H1 (cell line): Measurements from ENCODE around the gene ROBO2. TPM values are rescaled to one million over a fixed set of nuclear protein-coding genes. Genes with fewer than 3 reads are reported as not detected.

ENCODE experiments used
- CHD7 ChIP-seq: fragments of 300-600 bp; sonication (generic); IDR thresholded peaks from 2 replicates; pipeline ENCODE4 v1.7.1; 2012; ENCODE audit warnings: low read length, moderate library complexity, mild to moderate bottlenecking, inconsistent platforms; ENCODE audit not compliant: insufficient replicate concordance
- KDM1A ChIP-seq: fragments of 200-600, 300-600 bp; sonication (generic); IDR thresholded peaks from 2 replicates; pipeline ENCODE4 v1.7.1; 2016; ENCODE audit warnings: mild to moderate bottlenecking, low read length, borderline replicate concordance
- RFX5 ChIP-seq: IDR thresholded peaks from 2 replicates; pipeline ENCODE4 v1.6.1; 2011; ENCODE audit warnings: low read depth, low read length, improper control_type of control experiment, borderline replicate concordance
- SIN3A ChIP-seq, 2 experiments: IDR thresholded peaks in 1 of 2; conservative IDR thresholded peaks in 1 of 2; 2 replicates each; pipeline ENCODE4 v1.6.1; 2011 to 2012; ENCODE audit warnings: low read length in 2 of 2, improper control_type of control experiment in 1 of 2, low read depth in 1 of 2, mild to moderate bottlenecking in 1 of 2
- TBP ChIP-seq: IDR thresholded peaks from 2 replicates; pipeline ENCODE4 v1.6.1; 2011; ENCODE audit warnings: low read depth, low read length, improper control_type of control experiment
- polyA plus RNA-seq, 7 experiments: library from polyadenylated mRNA; depleted of rRNA in 3 of 7; stranded (reverse) in 5 of 7; unstranded in 2 of 7; fragments of >200 nt in 5 of 7; fragments of 200-250 nt in 2 of 7; gene quantifications; 1 replicate in 5 of 7; 2 replicates in 1 of 7; 4 replicates in 1 of 7; pipeline versions ENCODE4 v1.2.1 to v1.2.3, GENCODE V29; 2011 to 2013; ENCODE audit warnings: missing spikeins in 2 of 7, mixed read lengths in 2 of 7
- total RNA-seq: library from RNA; stranded (reverse); fragmentation: NEBNext Ultra II Directional; extraction: Animal tissue kit (Norgen Biotek cat#: 25700); gene quantifications from 2 replicates; pipeline ENCODE4 v1.2.1, GENCODE V29; 2021

Gene ROBO2
- total and polyA plus RNA-seq, 2 of the 8 experiments (the other 6 are each of a cell fraction or from before 2014, with no cell fraction given): 1.5 to 2.9 TPM

DNA sequence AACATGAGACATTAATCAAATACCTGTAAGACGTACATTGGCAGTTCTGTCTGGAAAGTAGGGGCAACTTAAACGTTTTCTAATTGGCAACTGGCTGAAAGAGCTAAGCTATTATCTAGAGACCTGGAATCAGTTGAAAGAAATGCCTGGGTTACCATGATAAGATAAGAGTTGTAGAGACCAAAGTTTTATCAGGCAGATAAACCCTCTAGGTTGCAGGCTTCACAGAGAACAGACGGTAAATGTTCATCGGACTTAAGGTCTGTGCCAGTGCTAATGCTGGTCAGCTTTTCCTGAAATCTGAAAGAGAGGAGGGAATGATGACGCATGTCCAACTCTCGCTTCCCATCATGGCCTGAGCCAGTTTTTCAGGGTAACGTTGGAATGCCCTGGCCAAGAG lies 196.2 kb downstream of the ROBO2 start (continued):
- TF ChIP-seq SIN3A (conservative IDR thresholded peaks at IDR 0.05 in 1 of 2, IDR thresholded peaks at IDR 0.05 in 1 of 2; ENCODE audit: low read depth in 1 of 2, low read length in 2 of 2) (no peak), RFX5 (no peak), TBP (no peak), CHD7 (no peak), KDM1A (no peak)
